Calu3 (cell line): ENCODE measurements around the gene PDGFD. TPM values are rescaled to one million over a fixed set of nuclear protein-coding genes. Genes with fewer than 3 reads are reported as not detected.

Source experiments
- BruUV-seq: library from RNA; stranded (reverse); fragments of 400-500 nt; replicated peaks from 2 replicates; lab custom pipeline; 2021; lab: Mats Ljungman, UMichigan
- CTCF ChIA-PET: fragments of 300-600 bp; sonication (Branson Sonifier 250); formaldehyde crosslinking; loops from one replicate; lab custom pipeline; 2022; ENCODE audit warnings: antibody characterized with exemption; lab: Charles Lee
- DNase-seq: peaks from one replicate; pipeline ENCODE4 v3.0.0; 2022
- H3K27ac Mint-ChIP-seq: one replicate; pipeline ENCODE4 v1.8.0; 2022; ENCODE audit warnings: mixed read lengths; ENCODE audit not compliant: unreplicated experiment
- H3K27me3 Mint-ChIP-seq: one replicate; pipeline ENCODE4 v1.8.0; 2022; ENCODE audit warnings: mixed read lengths; ENCODE audit not compliant: unreplicated experiment
- H3K36me3 Mint-ChIP-seq: one replicate; pipeline ENCODE4 v1.8.0; 2022; ENCODE audit warnings: mild to moderate bottlenecking, moderate library complexity, mixed read lengths; ENCODE audit not compliant: insufficient read depth, unreplicated experiment
- H3K4me1 Mint-ChIP-seq: one replicate; pipeline ENCODE4 v1.8.0; 2022; ENCODE audit warnings: mild to moderate bottlenecking, low read depth, mixed read lengths; ENCODE audit not compliant: unreplicated experiment
- H3K4me3 Mint-ChIP-seq: one replicate; pipeline ENCODE4 v1.8.0; 2022; ENCODE audit warnings: mild to moderate bottlenecking, low read depth, moderate library complexity, mixed read lengths; ENCODE audit not compliant: unreplicated experiment
- H3K9me3 Mint-ChIP-seq: one replicate; pipeline ENCODE4 v1.8.0; 2022; ENCODE audit warnings: low read depth, mixed read lengths; ENCODE audit not compliant: unreplicated experiment
- intact Hi-C: fragments of 100-400 bp; cut with micrococcal nuclease; formaldehyde crosslinking; loops from one replicate; pipeline ENCODE4 v1.10.0; 2022; ENCODE audit not compliant: unreplicated experiment
- total RNA-seq: library from RNA; stranded (reverse); gene quantifications from 2 replicates; pipeline ENCODE4 v1.2.3, GENCODE V29; 2022
- TF ChIP-seq, protein P1 (sequence below): fragments of 200-600 bp; IDR thresholded peaks from one replicate; pipeline ENCODE4 v1.8.0; 2022; ENCODE audit warnings: antibody characterized with exemption; ENCODE audit not compliant: unreplicated experiment

PDGFD gene
- total RNA-seq, 1 experiment from 2014 or later = 5.1 TPM

DNA sequence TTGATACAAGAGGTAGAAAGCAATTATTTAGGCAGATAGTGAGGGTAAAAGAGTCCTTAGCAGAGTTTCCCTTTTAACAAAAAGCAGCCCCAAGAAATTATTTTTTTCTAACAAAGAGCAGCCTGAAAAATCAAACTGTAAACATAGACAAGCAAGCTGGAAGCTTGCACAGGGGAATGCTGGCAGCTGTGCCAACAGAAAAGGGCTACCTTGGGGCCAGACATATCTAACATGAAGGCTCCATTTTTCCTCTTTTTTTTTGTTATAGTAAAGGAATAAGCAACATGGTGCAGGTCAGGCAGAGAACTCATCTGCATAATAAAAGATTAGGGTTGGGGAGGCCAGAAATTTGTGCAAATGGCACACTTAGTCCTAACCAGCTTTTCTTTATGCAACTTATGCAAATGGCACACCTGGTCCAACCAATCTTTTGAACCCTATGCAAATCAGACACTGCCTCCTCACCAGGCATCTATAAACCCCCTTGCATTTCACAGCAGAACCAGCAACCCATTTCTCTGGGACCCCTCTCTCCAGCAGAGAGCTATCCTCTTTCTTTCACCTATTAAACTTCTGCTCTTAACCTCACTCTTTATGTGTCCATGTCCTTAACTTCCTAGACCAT, 41.8 kb downstream of the PDGFD start:
- H3K4me3 Mint-ChIP-seq = no peak overlapping the region
- CTCF ChIA-PET = interaction anchor here (0.6 kb wide), 1 partner anchor 1260 kb away, joined by 3 read pairs; no protein-coding TSS in a partner anchor
- no peaks in the 10 kb centered on the region for H3K27me3 Mint-ChIP-seq

DNA sequence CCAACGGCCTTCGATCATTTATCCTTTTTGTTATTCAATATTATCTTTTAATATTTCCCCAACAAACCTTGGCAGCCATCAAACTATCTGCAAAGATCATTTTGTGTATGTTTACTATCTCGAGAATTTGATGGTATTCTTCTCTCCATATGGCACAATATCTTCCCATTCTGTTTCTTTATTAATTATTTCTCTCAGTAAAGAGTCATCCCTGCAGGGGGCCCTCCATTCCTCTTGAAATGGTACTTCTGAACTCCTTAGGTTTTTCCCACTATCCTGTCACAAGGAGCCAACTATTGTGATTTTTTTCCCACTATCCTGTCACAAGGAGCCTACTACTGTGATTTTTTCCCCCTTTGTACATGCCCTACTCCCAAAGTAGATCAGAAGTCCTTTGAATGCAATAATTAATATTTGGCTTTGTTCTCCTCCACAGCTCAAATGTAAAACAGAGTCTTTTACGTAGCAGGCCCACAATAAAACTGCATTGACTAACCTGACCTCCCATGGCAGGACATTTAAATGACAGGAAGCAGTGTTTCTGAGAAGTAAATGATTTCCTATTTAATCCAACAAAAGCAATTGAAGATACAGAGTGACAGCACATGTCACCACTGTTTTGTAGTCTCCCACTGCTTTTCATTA, 43.3 kb downstream of the PDGFD start:
- CTCF ChIA-PET = interaction anchor here (1.0 kb wide), 1 partner anchor 438 kb away, joined by 5 read pairs; no protein-coding TSS in a partner anchor
- Mint-ChIP-seq H3K4me3 (no peak overlapping the region), H3K27me3 (no peaks in the 10 kb centered on the region), H3K36me3 (no peaks in the 10 kb centered on the region), H3K9me3 (peaks cover 2% of the 10 kb centered on the region), H3K4me1 (peaks cover 10% of the 10 kb centered on the region), H3K27ac (peak overlapping the region; percentile 38)
- DNase-seq = no peak
- intact Hi-C loops = no loop called here
- TF ChIP-seq, protein P1, sequence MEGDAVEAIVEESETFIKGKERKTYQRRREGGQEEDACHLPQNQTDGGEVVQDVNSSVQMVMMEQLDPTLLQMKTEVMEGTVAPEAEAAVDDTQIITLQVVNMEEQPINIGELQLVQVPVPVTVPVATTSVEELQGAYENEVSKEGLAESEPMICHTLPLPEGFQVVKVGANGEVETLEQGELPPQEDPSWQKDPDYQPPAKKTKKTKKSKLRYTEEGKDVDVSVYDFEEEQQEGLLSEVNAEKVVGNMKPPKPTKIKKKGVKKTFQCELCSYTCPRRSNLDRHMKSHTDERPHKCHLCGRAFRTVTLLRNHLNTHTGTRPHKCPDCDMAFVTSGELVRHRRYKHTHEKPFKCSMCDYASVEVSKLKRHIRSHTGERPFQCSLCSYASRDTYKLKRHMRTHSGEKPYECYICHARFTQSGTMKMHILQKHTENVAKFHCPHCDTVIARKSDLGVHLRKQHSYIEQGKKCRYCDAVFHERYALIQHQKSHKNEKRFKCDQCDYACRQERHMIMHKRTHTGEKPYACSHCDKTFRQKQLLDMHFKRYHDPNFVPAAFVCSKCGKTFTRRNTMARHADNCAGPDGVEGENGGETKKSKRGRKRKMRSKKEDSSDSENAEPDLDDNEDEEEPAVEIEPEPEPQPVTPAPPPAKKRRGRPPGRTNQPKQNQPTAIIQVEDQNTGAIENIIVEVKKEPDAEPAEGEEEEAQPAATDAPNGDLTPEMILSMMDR = no peak
- no TSS peak for BruUV-seq

More for the DNA sequence above, 41.8 kb downstream of the PDGFD start:
- intact Hi-C loops = no loop called here
- BruUV-seq = no TSS peak
- no peak for DNase-seq
- Mint-ChIP-seq H3K9me3 (no peaks in the 10 kb centered on the region), H3K4me1 (peaks cover 10% of the 10 kb centered on the region), H3K27ac (no peak overlapping the region), H3K36me3 (no peaks in the 10 kb centered on the region)
- TF ChIP-seq, protein P1 = no peak

DNA sequence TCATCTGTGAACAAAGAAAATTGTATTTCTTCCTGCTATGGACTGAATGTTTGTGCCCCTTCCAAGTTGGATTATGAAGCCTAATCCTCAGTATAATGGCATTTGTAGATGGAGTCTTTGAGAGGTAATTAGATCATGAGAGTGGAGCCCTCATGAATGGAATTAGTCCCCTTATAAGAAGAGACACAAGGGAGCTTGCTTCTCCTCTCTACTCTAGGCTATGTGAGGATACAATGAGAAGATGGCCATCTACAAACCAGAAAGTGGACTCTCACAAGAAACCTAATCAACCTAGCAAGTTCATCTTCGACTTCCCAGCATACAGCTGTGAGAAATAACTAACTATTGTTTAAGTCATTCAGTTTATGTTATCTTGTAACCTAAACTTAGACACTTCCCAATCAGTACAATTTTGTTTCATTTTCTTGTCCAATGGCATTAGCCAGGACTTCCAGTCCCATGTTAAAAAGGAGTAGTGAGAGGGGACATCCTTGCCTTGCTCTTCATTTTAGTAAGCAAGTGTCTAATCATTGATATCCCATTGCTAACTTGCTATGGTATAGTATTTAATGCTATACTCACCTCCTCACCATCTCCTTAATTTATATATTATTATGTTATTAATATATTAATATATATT, 45.7 kb downstream of the PDGFD start:
- no peak overlapping the region for H3K4me3 Mint-ChIP-seq
- no peaks in the 10 kb centered on the region for H3K36me3 Mint-ChIP-seq
- H3K27me3 Mint-ChIP-seq = no peaks in the 10 kb centered on the region
- intact Hi-C loops = no loop called here
- TF ChIP-seq, protein P1 = no peak
- no TSS peak for BruUV-seq
- CTCF ChIA-PET = no interaction called here
- H3K9me3 Mint-ChIP-seq = peaks cover 2% of the 10 kb centered on the region
- no peak overlapping the region for H3K27ac Mint-ChIP-seq
- H3K4me1 Mint-ChIP-seq = peaks cover 10% of the 10 kb centered on the region
- DNase-seq = no peak

DNA sequence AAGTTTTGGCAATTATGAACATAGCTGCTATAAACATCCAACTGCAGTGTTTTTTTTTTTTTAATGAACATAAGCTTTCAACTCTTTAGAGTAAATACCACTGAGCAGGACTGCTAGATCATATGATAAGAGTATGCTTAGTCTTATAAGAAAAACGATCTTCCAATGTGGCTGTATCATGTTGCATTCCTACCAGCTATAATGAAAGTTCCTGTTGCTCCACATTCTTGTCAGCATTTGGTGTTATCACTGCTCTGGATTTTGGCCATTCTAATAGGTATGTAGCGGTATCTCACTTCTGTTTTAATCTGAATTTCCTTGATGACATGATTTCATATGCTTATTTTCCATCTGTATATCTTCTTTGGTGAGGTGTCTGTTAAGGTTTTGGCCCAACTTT, 50.4 kb downstream of the PDGFD start:
- CTCF ChIA-PET = interaction anchor here (0.7 kb wide), 2 partner anchors 23 to 31 kb away, joined by 4 to 5 read pairs; no protein-coding TSS in a partner anchor

More for the DNA sequence above, 50.4 kb downstream of the PDGFD start:
- intact Hi-C loops = no loop called here
- TF ChIP-seq, protein P1 = no peak
- BruUV-seq = no TSS peak
- H3K27ac Mint-ChIP-seq = no peak overlapping the region
- no peaks in the 10 kb centered on the region for H3K36me3 Mint-ChIP-seq
- no peak overlapping the region for H3K4me3 Mint-ChIP-seq
- H3K4me1 Mint-ChIP-seq = no peaks in the 10 kb centered on the region
- peaks cover 2% of the 10 kb centered on the region for H3K9me3 Mint-ChIP-seq
- no peak for DNase-seq
- H3K27me3 Mint-ChIP-seq = no peaks in the 10 kb centered on the region
